ENCODE measurements around the gene ABCB8. TPM values are rescaled to one million over a fixed set of nuclear protein-coding genes. Genes with fewer than 3 reads are reported as not detected.

Gene ABCB8
- total RNA-seq, 2 donors from 2014 or later, result 35.9 to 37.2 TPM

GRCh38 chr7:151043959-151044358, 15.7 kb downstream of the ABCB8 start:
- Histone ChIP-seq H3K4me1 (ENCODE audit: control insufficient read depth, insufficient read depth, low read length) (peaks cover 6% of the 10 kb centered on the region), H3K36me3 (ENCODE audit: control insufficient read depth, insufficient read depth, low read length) (no peaks in the 10 kb centered on the region), H3K4me3 (ENCODE audit: low read length) (no peak overlapping the region), H3K27me3 (ENCODE audit: control insufficient read depth, insufficient read depth, low read length, poor library complexity, severe bottlenecking) (no peaks in the 10 kb centered on the region), H3K27ac (ENCODE audit: low read depth, low read length) (no peak overlapping the region), H3K9ac (ENCODE audit: extremely low read depth, low read length, poor library complexity, severe bottlenecking) (no peak overlapping the region), H3K9me3 (ENCODE audit: control insufficient read depth, low read length) (no peaks in the 10 kb centered on the region)
- WGBS, 2 experiments (ENCODE audit: insufficient coverage in 1 of 2, insufficient read length in 1 of 2), result 94 to 100% methylated on average over 3 to 20 of the region's 20 CpGs
- Mint-ChIP-seq H3K27me3 (ENCODE audit: insufficient read depth) (peaks cover 6% of the 10 kb centered on the region), H3K36me3 (ENCODE audit: low read depth) (peaks cover 8% of the 10 kb centered on the region), H3K9me3 (no peaks in the 10 kb centered on the region), H3K4me3 (no peak overlapping the region), H3K27ac (no peak overlapping the region), H3K4me1 (peaks cover 3% of the 10 kb centered on the region)
- no peak for TF ChIP-seq CTCF (conservative IDR thresholded peaks at IDR 0.05)
- no peak for DNase-seq

- H3K9me3 Mint-ChIP-seq, result no peaks in the 10 kb centered on the region
- H3K27ac Mint-ChIP-seq, result no peak overlapping the region
- no peaks in the 10 kb centered on the region for H3K4me1 Mint-ChIP-seq
- H3K4me3 ChIP-seq (ENCODE audit: low read length), result no peak overlapping the region
- H3K36me3 ChIP-seq (ENCODE audit: control insufficient read depth, insufficient read depth, low read length), result no peaks in the 10 kb centered on the region
- no peak overlapping the region for H3K9ac ChIP-seq (ENCODE audit: extremely low read depth, low read length, poor library complexity, severe bottlenecking)
- no peaks in the 10 kb centered on the region for H3K4me1 ChIP-seq (ENCODE audit: control insufficient read depth, insufficient read depth, low read length)
- H3K9me3 ChIP-seq (ENCODE audit: control insufficient read depth, low read length), result no peaks in the 10 kb centered on the region
- H3K27ac ChIP-seq (ENCODE audit: low read depth, low read length), result no peak overlapping the region
- DNase-seq, result no peak
- peaks cover 18% of the 10 kb centered on the region for H3K27me3 Mint-ChIP-seq (ENCODE audit: insufficient read depth)
- peaks cover 13% of the 10 kb centered on the region for H3K27me3 ChIP-seq (ENCODE audit: control insufficient read depth, insufficient read depth, low read length, poor library complexity, severe bottlenecking)
- no peak for TF ChIP-seq CTCF (conservative IDR thresholded peaks at IDR 0.05)
- 89 to 93% methylated on average over 3 to 11 of the region's 11 CpGs for WGBS, 2 experiments (ENCODE audit: insufficient coverage in 1 of 2, insufficient read length in 1 of 2)
- peaks cover 8% of the 10 kb centered on the region for H3K36me3 Mint-ChIP-seq (ENCODE audit: low read depth)
- no peak overlapping the region for H3K4me3 Mint-ChIP-seq
Observed at GRCh38 chr7:151045262-151045661, 17.0 kb downstream of the ABCB8 start.

- Mint-ChIP-seq H3K9me3 (no peaks in the 10 kb centered on the region), H3K27me3 (ENCODE audit: insufficient read depth) (peaks cover 25% of the 10 kb centered on the region), H3K27ac (no peak overlapping the region), H3K4me1 (no peaks in the 10 kb centered on the region), H3K36me3 (ENCODE audit: low read depth) (peaks cover 8% of the 10 kb centered on the region), H3K4me3 (no peak overlapping the region)
- no peaks in the 10 kb centered on the region for H3K9me3 ChIP-seq (ENCODE audit: control insufficient read depth, low read length)
- TF ChIP-seq CTCF (conservative IDR thresholded peaks at IDR 0.05), result no peak
- WGBS, 2 experiments (ENCODE audit: insufficient coverage in 1 of 2, insufficient read length in 1 of 2), result 90 to 100% methylated on average over 2 to 9 of the region's 9 CpGs
- H3K9ac ChIP-seq (ENCODE audit: extremely low read depth, low read length, poor library complexity, severe bottlenecking), result no peak overlapping the region
- no peak overlapping the region for H3K27ac ChIP-seq (ENCODE audit: low read depth, low read length)
- no peaks in the 10 kb centered on the region for H3K4me1 ChIP-seq (ENCODE audit: control insufficient read depth, insufficient read depth, low read length)
- no peaks in the 10 kb centered on the region for H3K36me3 ChIP-seq (ENCODE audit: control insufficient read depth, insufficient read depth, low read length)
- no peak overlapping the region for H3K4me3 ChIP-seq (ENCODE audit: low read length)
- no peak for DNase-seq
- H3K27me3 ChIP-seq (ENCODE audit: control insufficient read depth, insufficient read depth, low read length, poor library complexity, severe bottlenecking), result peaks cover 20% of the 10 kb centered on the region
Observed at GRCh38 chr7:151045967-151046366, 17.7 kb downstream of the ABCB8 start.
